SKM-1 treated with dmso at 0.1 percent for 144 hours (cell line): ENCODE results near the gene MYO18A.

Experiments used
- DNase-seq: peaks from one replicate; lab custom pipeline; 2025; ENCODE audit not compliant: unreplicated experiment; lab: John Stamatoyannopoulos, UW

MYO18A gene

DNA sequence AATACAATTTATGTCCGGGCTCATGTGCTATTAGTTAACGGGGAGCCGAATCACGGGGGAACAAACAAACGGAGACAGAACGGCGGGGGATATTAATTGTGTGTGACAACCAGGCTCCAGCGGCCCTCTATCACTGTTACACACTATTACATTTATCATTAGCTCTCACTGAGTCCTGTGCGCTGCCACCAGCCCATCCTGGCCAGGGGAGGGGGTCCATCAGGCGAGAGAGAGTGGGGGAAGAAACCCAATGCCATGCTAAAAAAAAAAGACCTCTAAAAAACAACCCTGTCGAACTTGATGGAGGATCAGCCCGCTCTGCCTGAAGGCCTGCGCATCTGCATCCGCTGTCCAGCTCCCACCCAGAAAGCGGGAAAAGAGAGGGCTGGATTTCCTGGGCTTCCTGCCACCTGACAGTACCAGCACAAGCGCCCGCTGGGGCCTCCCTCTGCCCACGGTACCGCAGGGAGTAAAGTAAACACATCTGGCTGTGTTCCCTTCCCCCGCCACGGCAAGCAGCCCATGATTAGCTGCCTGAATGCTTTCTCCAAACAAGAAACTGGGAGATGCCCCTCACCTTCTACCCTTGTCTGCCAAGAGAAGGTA lies 95.6 kb downstream of the MYO18A start:
- no peak for DNase-seq

DNA sequence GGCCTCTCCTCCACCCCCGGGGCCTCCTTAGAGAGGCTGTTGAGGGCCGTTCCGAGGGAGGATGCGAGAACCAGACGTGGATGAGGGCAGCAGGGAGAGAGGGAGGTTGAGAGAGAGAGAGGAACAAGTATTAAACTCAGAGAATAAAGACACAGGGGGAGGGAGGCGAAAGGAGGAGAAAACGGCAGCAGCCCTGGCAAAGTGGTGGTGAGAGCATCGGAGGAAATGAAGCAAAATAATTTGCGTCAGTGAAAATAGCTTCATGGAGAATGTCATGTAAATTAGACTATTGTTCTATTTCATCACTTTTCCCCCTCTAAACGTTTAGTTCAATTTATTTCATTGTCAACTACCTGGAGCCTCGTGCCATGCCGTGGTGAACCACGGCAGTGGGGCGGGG lies 99.2 kb downstream of the MYO18A start:
- DNase-seq, result no peak

DNA sequence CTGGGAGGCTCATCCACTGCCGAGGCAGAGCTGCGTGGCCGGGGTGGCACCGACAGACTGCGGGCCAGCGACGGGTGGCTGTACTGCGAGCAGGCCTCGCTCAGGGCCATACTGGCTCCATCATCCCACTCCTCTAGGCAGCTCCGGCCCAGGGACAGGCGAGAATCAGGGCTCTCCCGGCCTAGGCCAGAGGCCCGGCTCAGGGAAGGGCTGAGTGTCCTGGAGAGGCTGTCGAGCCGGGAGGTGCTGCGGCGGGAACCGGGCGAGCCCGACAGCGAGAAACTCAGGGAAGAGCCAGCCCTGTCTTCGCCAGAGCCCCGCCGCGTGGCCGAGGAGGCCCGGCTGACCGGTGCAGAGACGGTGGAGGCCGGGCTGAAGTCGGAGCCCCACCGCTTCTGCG lies 99.9 kb downstream of the MYO18A start:
- DNase-seq, result no peak

DNA sequence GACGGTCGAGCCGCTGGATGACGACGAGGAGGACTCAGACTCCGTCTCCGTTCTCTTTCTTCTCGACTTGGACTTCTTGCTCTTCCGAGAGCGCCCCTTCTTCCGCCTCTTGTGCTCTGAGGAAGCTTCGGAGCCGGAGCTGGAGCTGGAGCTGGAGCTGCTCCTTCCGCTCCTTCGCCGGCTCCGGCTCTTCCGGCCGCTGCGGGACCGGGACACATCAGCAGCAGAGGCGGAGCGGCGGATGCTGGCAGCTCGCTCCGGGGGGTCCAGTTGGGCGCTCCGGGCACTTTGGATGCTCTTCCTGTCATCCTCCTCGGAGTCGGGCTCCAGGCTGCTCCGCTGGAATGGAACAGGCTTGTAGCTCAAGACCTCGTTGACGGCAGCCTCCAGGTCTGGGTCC lies 100.3 kb downstream of the MYO18A start:
- DNase-seq, result no peak

DNA sequence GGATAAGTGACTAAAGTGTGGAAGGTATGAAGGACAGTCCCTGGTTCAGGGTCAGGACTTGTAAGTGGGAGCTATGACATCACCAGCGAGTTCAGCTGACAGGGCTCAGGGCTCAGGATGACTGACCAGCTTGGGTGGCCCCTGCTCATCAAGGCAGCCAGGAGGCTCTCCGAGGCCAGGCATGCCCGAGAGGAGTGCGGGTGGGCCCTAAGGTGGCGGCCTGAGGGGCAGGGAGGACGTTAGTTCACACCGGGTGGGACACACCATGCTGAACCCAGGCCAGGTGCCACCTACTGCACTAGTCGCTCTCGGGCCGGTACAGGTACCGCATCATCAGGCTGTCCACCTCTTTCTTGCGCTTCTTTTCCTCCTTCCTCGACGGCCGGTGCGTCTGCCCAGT lies 100.8 kb downstream of the MYO18A start:
- no peak for DNase-seq

DNA sequence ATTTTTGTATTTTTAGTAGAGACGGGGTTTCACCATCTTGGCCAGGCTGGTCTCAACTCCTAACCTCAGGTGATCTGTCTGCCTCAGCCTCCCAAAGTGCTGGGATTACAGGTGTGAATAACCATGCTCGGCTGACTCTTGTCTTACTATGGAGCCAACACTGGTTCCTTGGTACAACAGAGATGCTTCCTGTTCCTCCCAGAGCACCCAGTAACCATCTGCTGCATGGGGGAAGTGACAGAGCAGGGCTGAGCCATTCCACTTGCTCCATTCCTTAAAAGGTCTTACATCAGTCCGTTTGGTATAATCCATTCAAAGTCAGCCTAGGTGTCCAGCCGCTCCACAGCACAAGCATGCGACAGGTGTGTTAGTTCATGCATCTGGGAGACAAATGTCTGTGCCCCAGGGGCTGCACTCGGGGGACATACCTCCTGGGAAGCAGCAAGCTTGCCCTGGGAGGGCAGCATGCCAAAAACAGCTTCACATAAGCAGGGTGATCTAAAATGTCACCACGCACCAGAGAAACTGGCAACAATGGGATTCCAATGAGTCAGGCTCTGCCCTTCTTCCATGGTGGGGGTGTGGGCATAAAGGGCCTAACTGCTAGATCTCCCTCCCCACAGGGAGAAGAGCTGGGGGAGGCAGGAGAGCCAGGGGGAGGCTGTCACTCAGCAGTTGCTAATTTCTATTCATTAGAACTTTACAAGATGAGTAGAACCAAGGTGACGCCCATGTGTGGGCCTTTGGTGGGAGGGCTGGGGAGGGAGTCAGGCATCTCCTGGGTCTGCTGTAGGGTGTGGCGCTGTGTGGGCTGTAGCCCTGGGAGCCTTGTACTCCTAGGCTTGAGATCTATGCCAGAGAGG lies 101.8 kb downstream of the MYO18A start:
- no peak for DNase-seq

DNA sequence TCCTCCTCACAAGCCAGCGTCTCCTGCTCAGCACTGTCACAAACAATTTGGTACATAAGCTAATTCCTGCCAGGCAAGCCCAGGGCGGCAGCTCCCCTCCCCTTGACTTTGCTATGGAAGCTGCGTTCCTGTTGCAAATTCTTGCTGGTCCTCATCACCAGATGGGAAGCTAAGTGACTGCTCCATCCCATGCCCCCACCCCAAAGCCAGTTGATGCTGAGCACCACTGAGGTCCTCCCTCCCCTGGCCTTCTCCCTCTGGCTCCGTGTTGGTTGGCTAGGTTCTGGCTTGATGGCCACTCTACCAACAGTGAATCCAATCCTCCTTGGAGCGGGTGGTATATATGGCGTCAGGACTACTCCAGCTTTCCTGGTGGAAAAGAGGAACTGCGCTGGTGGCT lies 102.9 kb downstream of the MYO18A start:
- no peak for DNase-seq

DNA sequence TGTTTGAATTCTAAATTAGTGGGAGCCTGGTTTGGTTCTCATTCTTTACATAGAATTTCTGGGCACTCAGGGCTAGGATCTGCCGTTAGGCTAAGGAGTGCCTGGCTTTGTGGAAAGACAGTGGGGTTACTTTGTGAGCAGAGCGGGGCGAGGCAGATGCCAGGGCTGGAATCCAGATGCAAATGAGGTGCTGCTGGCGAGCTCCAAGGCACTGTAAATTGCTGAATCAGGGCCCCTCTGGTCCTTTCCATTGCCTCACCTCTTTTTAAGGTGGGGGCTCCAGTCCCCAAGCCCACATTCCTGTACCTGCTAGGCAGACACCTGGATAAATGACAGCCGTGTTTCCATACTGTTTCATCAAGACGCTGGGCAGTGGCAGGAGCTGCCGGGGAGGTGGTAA lies 103.5 kb downstream of the MYO18A start:
- no peak for DNase-seq

DNA sequence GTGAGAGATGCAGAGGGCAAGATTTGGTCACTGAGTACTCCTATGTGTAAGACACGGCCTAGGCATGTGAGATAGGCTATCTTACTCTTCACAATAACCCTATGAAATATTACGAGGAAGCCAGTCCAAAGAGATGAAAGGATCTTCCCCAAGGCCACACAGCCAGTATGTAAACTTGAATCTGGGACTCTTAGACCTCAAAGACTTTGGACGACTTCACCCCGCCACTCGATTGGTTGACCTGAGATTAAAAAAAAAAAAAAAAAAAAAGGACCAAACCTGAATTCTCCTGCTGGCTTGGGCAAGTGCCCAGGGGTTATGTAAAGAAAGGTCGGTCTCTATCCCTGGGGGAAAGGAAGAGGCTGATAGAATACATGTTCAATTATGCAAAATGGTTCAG lies 104.1 kb downstream of the MYO18A start:
- DNase-seq, result no peak

DNA sequence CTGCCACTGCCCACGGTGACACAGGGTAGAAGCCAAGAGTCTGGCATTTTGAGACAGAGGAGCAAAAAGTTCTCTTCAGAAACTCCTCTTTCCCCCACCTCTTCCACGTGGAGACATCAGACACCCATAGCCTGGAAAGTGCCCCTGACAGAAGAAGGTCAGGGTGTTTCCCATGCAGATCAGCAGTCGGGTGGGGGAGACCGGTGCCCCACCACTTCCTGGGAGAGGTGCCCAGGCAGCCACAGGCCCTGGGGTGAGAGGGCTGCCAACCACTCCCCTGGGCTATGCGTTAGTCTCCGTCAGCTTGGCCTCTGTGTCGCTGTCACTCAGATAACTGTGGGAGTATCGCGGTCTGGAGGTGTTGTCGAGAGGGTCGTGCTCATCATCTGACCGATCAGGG lies 105.7 kb downstream of the MYO18A start:
- DNase-seq, result no peak

DNA sequence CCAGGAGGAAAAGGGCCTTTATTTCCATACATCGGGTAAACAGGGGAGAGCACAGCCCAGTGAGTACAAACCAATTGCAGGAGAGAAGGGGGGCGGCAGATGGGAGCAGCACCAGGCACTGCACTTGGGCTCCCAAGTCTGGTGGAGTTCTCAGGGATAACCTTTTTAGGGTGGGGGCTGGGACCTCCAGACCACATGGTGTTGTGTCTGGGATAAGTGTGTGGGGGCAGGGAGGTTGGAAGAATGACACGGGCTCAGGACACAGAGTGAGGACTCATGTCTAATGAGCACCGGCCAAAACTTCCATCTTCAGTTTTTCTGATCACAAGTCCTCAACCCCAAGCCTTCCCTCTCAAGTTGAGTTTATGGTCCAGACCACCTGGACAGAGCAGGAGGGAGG lies 106.7 kb downstream of the MYO18A start:
- DNase-seq, result no peak

DNA sequence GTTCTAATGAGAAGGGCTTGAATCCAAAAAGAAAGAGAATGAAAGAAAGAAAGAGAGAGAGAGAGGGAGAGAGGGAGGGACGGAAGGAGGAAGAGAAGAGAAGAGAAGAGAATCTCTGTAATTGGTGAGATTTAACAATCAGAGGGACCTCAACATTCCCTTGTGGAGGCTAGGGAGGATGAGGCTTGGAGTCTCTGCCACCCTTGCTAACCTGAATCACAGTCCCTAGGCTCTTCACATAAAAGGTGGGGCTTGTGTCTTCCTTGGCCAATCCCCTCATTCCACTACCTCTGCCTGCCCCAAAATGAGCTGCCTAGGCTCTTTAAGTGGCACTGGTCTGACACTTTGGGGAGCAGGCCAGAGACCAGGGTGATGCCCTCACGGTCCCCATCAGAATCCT lies 107.2 kb downstream of the MYO18A start:
- DNase-seq, result no peak

DNA sequence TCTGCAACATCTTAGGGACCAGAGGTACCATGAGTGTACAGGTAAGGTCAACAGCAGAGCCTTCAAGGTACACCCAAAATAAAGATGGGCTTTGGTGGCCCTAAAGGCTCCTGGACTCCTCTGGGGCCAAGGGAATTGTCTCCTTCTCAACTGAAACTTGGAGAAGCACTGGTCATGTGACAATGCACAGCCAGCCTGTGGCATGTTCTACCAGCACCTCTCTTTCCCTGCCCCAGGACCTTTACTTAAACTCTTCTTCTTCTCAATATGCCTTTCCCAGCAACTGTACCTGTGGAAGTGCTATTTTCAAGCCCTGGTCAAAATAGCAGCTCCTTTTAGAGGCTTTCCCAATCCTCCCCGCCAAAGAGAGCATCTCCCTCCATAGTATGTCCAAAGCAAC lies 108.9 kb downstream of the MYO18A start:
- no peak for DNase-seq

DNA sequence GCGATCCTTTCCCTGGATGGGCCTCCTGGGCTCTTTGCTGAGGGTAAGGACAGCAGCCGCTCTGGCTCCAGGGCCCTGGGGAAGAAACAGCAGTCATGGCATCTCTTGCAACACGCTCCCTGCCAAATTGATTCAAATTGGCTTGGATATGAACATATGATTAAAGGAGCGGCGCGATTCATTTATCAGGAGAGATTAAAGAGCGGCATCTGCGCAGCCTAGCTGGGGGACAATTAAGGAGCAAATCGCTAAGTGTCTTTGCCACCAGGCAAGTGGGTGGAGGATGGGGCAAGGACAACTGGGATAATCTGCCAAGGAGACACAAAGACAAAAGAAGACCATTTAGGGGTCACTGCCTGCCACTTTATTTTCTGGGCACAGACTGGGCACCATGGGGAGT lies 109.4 kb downstream of the MYO18A start:
- no peak for DNase-seq

DNA sequence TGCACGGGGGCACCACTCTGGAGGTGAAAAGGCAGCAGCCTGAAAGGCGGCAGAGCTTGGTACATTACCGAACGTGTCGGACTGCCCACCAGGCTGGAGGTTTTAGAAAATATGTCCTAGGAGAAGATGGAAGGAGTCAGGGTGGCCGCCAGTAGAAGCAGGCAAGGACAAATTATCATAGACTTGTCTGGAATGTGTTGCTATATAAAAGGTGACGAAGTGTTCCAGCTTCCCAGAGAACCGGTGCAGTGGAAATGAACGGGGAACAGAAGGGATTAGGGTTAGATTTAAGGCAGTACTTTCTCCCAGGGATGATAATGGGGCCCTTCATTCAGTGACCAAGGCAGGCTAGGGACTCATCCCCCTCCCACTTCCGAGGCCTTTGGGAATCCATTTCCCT lies 109.9 kb downstream of the MYO18A start:
- DNase-seq, result no peak

DNA sequence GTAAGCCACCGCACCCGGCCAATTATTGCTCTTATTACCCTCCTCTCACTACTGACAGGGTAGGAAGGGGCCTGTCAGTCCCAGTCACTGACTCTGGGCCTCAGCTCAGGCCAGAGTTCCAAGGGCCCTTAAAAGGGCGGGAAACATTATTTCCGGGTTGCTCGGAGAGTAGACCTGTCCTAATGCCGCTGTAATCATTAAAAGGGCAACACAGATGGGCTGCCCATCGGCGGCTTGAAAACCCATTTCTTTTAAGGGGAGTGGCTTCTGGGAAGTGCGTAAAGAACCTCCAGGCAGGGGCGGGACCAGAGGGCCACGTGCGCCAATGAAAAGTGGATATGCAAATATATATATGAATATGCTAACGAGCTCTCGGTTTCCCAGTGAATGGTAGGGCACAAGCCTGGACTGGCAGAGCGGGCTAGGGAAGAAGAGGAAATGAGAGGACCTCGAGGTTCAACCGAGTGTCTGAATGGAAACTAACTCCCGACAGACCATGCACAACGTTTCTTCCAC lies 110.6 kb downstream of the MYO18A start:
- DNase-seq, result no peak

DNA sequence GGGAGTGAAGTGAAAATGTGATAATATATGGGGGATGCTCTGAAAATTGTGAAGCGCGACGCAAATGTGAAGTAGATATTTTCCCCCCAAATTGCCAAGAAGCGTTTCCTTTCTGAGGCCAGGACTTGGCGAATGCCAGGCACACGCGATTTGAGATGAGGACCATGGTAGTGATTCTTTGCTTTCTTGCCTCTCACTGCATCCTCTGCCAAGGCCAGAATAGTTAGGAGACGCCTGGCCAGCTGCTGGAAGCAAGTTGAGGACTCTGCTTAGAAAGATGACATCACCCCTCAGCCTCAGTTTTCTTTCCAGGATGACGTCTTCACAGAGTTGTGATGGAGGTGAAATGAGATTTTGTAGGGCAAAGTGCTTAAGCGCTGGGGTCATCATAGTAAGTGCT lies 111.4 kb downstream of the MYO18A start:
- no peak for DNase-seq

DNA sequence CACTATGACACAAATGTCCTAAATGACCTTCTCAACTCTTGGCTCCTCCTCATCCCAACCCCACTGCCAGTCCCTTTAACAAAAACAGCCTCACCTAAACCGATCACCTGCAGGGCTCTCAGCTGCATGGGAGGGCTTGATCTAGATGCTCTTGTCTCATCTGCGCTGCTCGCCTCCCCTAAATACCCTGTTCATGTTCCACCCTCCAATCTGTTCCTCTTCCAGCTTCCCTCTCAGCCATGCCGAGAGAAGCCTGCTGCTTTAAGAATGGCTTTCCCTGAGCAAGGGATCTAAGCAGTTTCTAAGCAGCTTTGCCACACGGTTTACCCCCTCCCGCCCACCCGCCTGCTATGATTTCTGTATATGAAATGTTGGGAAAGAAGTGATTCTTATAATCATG lies 113.6 kb downstream of the MYO18A start:
- DNase-seq, result no peak

DNA sequence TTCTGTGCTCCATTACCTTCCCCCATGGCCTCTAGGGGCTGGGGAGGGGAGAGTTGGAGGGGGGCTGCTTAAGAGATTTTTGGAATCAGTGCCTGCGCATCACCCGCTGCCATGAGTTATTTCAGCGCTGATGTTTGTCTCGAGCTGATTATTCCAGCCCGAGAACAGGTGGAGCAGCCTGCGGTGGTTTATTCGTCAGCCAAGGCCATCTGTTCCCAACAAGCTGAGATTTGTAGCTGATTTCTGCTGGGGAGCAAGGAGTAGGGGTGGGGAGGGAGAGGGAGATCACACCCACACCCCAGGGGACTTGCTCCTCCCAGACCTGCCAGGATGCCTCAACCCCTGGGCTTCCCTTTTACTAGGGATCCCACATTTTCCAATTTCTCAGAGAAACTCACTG lies 114.2 kb downstream of the MYO18A start:
- DNase-seq, result no peak

DNA sequence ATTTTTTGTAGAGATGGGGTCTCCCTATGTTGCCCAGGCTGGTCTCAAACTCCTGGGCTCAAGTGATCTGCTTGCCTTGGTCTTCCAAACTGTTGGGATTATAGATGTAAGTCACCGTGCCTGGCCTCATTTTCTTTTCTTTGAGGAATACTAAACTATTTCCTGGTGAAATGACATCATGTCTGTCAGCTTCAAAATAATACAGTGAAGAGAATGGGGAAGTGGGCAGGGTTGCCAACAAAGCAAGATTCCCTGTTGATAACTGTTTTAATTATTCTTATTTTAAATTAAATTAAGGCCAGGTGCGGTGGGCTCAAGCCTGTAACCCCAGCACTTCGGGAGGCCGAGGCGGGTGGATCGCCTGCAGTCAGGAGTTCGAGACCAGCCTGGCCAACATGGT lies 116.2 kb downstream of the MYO18A start:
- DNase-seq, result peak; percentile 20

DNA sequence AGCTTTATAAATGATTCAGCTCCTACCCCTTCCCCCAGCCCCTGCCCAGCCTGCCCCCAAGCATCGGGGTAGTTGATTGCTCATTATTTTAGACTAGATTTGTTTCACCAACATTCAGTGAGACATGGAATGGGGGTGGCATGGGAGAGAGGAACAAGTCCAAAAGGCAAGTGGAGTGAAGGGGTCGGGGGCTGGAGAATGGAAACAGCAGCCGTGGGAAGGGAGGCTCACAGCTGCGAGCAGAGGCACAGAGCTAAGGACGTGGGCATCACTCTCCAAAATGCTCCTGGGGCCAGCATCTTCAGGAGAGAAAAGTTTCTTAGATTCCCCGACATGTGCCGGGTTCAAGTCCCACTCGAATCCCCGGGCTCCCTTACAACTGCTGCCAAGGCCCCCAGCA lies 118.0 kb downstream of the MYO18A start:
- DNase-seq, result no peak

DNA sequence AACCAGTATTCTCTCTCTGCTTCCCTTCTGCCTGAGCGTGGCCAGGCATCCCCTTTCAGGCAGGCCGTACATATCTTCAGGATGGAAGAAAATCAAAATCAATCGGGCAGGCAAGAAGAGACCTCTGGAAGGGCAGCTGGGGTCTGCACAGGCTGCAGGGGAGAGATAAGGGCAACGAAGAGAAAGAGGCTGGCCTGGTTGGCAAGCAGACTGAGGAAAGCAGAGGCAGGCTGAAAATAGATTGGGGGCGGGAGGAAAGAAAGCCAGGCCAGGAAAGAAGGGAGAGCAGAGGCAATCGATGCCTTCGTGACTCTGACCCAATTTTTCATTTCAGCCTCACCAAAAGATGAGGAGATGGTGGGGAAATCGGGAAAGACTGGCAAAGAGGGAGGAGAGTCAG lies 119.2 kb downstream of the MYO18A start:
- no peak for DNase-seq

DNA sequence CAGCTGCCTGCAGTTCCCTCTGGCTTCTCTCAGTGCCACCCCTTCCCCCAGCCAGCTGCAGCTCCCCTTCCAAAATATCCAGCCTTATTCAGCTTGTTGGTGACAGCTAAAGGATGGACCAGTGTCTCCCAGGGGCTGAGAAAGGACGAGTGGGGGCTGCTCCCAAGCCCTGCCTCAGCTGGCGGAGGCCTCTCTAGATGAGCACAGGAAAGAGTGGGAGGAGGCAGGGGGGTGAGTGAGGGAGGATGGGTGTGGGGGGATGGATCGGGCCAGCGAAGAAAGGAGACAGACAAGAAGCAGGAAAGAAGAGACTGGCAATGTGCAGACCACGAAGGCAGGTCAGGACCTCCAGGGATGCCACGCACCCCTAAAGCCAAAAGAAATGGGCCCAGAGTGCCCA lies 119.7 kb downstream of the MYO18A start:
- no peak for DNase-seq
